PC-3 (cell line): ENCODE measurements around the gene E2F8. TPM values are rescaled to one million over a fixed set of nuclear protein-coding genes. Genes with fewer than 3 reads are reported as not detected.

Experiments
- ATAC-seq: fragments of 200-7000 bp; cut with Tn5 transposase; 2 replicates; pipeline ENCODE4 v1.9.1; 2020; ENCODE audit warnings: mild to moderate bottlenecking, moderate library complexity
- BruUV-seq: library from RNA; stranded (reverse); fragments of 400-500 nt; replicated peaks from 2 replicates; lab custom pipeline; 2021; lab: Mats Ljungman, UMichigan
- CTCF ChIA-PET: fragments of 300-600 bp; sonication (Branson Sonifier 250); formaldehyde crosslinking; loops from one replicate; lab custom pipeline; 2022; ENCODE audit warnings: antibody characterized with exemption; lab: Charles Lee
- POLR2A ChIA-PET: fragments of 300-600 bp; sonication (Branson Sonifier 250); formaldehyde crosslinking; loops from one replicate; lab custom pipeline; 2022; ENCODE audit warnings: antibody characterized with exemption; ENCODE audit not compliant: unreplicated experiment; lab: Charles Lee
- DNase-seq: peaks from one replicate; pipeline ENCODE4 v3.0.0-alpha.2; 2015
- H2AFZ ChIP-seq: fragments of 300-600 bp; sonication (generic); 2 replicates; pipeline ENCODE4 v1.6.0; 2016; ENCODE audit warnings: antibody characterized with exemption, low read length
- H3F3A ChIP-seq: fragments of 300-600 bp; sonication (generic); one replicate; pipeline ENCODE4 v1.6.0; 2017; ENCODE audit warnings: antibody characterized with exemption, low read length, control low read depth, mild to moderate bottlenecking; ENCODE audit not compliant: unreplicated experiment
- H3K27ac ChIP-seq: fragments of 300-600 bp; sonication (generic); 2 replicates; pipeline ENCODE4 v1.5.1; 2016; ENCODE audit warnings: mild to moderate bottlenecking, low read length
- H3K27me3 ChIP-seq: fragments of 300-600 bp; sonication (generic); 2 replicates; pipeline ENCODE4 v1.6.1; 2016; ENCODE audit warnings: low read length, mixed read lengths
- H3K36me3 ChIP-seq: fragments of 300-600 bp; sonication (generic); 2 replicates; pipeline ENCODE4 v1.6.1; 2016; ENCODE audit warnings: low read depth, mixed run types, low read length, mixed read lengths
- H3K4me1 ChIP-seq: fragments of 300-600 bp; sonication (generic); 2 replicates; pipeline ENCODE4 v1.5.1; 2016; ENCODE audit warnings: low read length; ENCODE audit not compliant: insufficient read depth
- H3K4me2 ChIP-seq: fragments of 300-600 bp; sonication (generic); 2 replicates; pipeline ENCODE4 v1.6.0; 2016; ENCODE audit warnings: low read length
- H3K4me3 ChIP-seq: fragments of 300-600 bp; sonication (generic); 2 replicates; pipeline ENCODE4 v1.5.1; 2016; ENCODE audit warnings: mild to moderate bottlenecking, low read length, mixed read lengths
- H3K79me2 ChIP-seq: fragments of 300-600 bp; sonication (generic); 2 replicates; pipeline ENCODE4 v1.6.1; 2017; ENCODE audit warnings: low read length, mixed read lengths
- H3K9ac ChIP-seq: fragments of 300-600 bp; sonication (generic); 2 replicates; pipeline ENCODE4 v1.6.0; 2016; ENCODE audit warnings: mild to moderate bottlenecking, low read length
- H3K9me2 ChIP-seq: fragments of 300-600 bp; sonication (generic); replicated peaks from 2 replicates; pipeline ENCODE4 v1.6.1; 2016; ENCODE audit warnings: mixed run types, low read length, mixed read lengths
- H3K9me3 ChIP-seq: fragments of 300-600 bp; sonication (generic); 2 replicates; pipeline ENCODE4 v1.6.1; 2016; ENCODE audit warnings: low read length, mixed read lengths
- H4K20me1 ChIP-seq: fragments of 300-600 bp; sonication (generic); 2 replicates; pipeline ENCODE4 v1.6.1; 2016; ENCODE audit warnings: low read length, mixed read lengths
- CTCF ChIP-seq: fragments of 300-600 bp; sonication (generic); conservative IDR thresholded peaks from 2 replicates; pipeline ENCODE4 v1.5.1; 2017; ENCODE audit warnings: antibody characterized with exemption, low read depth, mild to moderate bottlenecking, low read length
- EZH2 ChIP-seq: fragments of 300-600 bp; sonication (generic); IDR thresholded peaks from one replicate; pipeline ENCODE4 v1.6.1; 2017; ENCODE audit warnings: antibody characterized with exemption, mild to moderate bottlenecking, low read length; ENCODE audit not compliant: unreplicated experiment
- EZH2phosphoT487 ChIP-seq: fragments of 300-600 bp; sonication (generic); IDR thresholded peaks from 2 replicates; pipeline ENCODE4 v1.6.1; 2018; ENCODE audit warnings: mild to moderate bottlenecking, antibody characterized with exemption, low read length, borderline replicate concordance
- intact Hi-C: fragments of 100-400 bp; cut with micrococcal nuclease; formaldehyde crosslinking; loops from 2 replicates; pipeline ENCODE4 v1.9.0; 2023
- total RNA-seq: library from RNA; depleted of rRNA; stranded (reverse); fragments of >200 nt; gene quantifications from 2 replicates; pipeline ENCODE4 v1.2.3, GENCODE V29; 2014

Gene E2F8
- total RNA-seq, 1 experiment from 2014 or later = 11.9 TPM

GRCh38 chr11:19251577-19251976 is 10.8 kb upstream of the E2F8 start:
- DNase-seq (no peak), ATAC-seq (no peak)
- BruUV-seq = no TSS peak
- no peaks in the 10 kb centered on the region for H3F3A ChIP-seq
- H3K4me1 ChIP-seq = no peaks in the 10 kb centered on the region
- no peaks in the 10 kb centered on the region for H4K20me1 ChIP-seq
- no peak overlapping the region for H3K4me2 ChIP-seq
- no peaks in the 10 kb centered on the region for H3K9me2 ChIP-seq
- H2AFZ ChIP-seq = no peak overlapping the region
- intact Hi-C loops = no loop called here
- TF ChIP-seq EZH2 = no peak
- TF ChIP-seq EZH2phosphoT487 = no peak
- TF ChIP-seq CTCF = no peak
- H3K9ac ChIP-seq = no peak overlapping the region
- no peaks in the 10 kb centered on the region for H3K9me3 ChIP-seq
- no peak overlapping the region for H3K4me3 ChIP-seq
- POLR2A ChIA-PET = interaction anchor here (0.6 to 0.7 kb wide), 2 partner anchors 308 to 760 kb away, joined by 7 to 9 read pairs; no protein-coding TSS in a partner anchor
- no peaks in the 10 kb centered on the region for H3K36me3 ChIP-seq
- H3K27me3 ChIP-seq = no peaks in the 10 kb centered on the region
- H3K79me2 ChIP-seq = no peaks in the 10 kb centered on the region
- no peak overlapping the region for H3K27ac ChIP-seq
- CTCF ChIA-PET = interaction anchor here (0.5 to 1.1 kb wide), 3 partner anchors 12 to 93 kb away, joined by 3 read pairs; no protein-coding TSS in a partner anchor

GRCh38 chr11:19246816-19247215 is 6.1 kb upstream of the E2F8 start:
- BruUV-seq = no TSS peak
- no peak for ATAC-seq
- no peaks in the 10 kb centered on the region for H3K9me2 ChIP-seq
- POLR2A ChIA-PET = no interaction called here
- peaks cover 9% of the 10 kb centered on the region for H3K79me2 ChIP-seq
- H3K4me3 ChIP-seq = no peak overlapping the region
- no peak overlapping the region for H3K4me2 ChIP-seq
- no peak for DNase-seq
- H3K4me1 ChIP-seq = peaks cover 36% of the 10 kb centered on the region
- no peak for TF ChIP-seq EZH2
- no peak for TF ChIP-seq EZH2phosphoT487
- TF ChIP-seq CTCF = no peak
- CTCF ChIA-PET = no interaction called here
- no peaks in the 10 kb centered on the region for H3K9me3 ChIP-seq
- H3K27me3 ChIP-seq = no peaks in the 10 kb centered on the region
- no peak overlapping the region for H3K27ac ChIP-seq
- intact Hi-C loops = loop anchor here (10.0 kb wide), 1 partner anchor 498 kb away; no protein-coding TSS in a partner anchor
- no peak overlapping the region for H2AFZ ChIP-seq
- H3F3A ChIP-seq = peaks cover 9% of the 10 kb centered on the region
- H3K36me3 ChIP-seq = no peaks in the 10 kb centered on the region
- no peak overlapping the region for H3K9ac ChIP-seq
- no peaks in the 10 kb centered on the region for H4K20me1 ChIP-seq

- DNase-seq (peak; percentile 5), ATAC-seq (no peak)
- Histone ChIP-seq H3K4me1 (peaks cover 36% of the 10 kb centered on the region), H3K27ac (no peak overlapping the region), H3K9ac (no peak overlapping the region), H3K9me3 (no peaks in the 10 kb centered on the region), H2AFZ (no peak overlapping the region), H3K79me2 (peaks cover 13% of the 10 kb centered on the region), H3K4me2 (no peak overlapping the region), H3K27me3 (no peaks in the 10 kb centered on the region), H3K9me2 (no peaks in the 10 kb centered on the region), H3F3A (peaks cover 9% of the 10 kb centered on the region), H3K36me3 (no peaks in the 10 kb centered on the region), H4K20me1 (no peaks in the 10 kb centered on the region), H3K4me3 (no peak overlapping the region)
- ChIA-PET CTCF (interaction anchor here (0.6 kb wide), 1 partner anchor 166 kb away, joined by 3 read pairs; no protein-coding TSS in a partner anchor), POLR2A (no interaction called here)
- intact Hi-C loops = loop anchor here (10.0 kb wide), 1 partner anchor 499 kb away; no protein-coding TSS in a partner anchor
- TF ChIP-seq EZH2phosphoT487 = no peak
- no peak for TF ChIP-seq CTCF
- TF ChIP-seq EZH2 = no peak
- BruUV-seq = no TSS peak
Observed at GRCh38 chr11:19245351-19245750, 4.6 kb upstream of the E2F8 start.
